ENCODE data around the gene FXR2. TPM values are rescaled to one million over a fixed set of nuclear protein-coding genes. Genes with fewer than 3 reads are reported as not detected.
"Not testable (repeated sequence)": the region's sequence is repeated elsewhere in the genome, so short reads cannot be mapped to it uniquely, and the experiment has no call there.

The FXR2 gene
- total RNA-seq, 3 donors from 2014 or later (not counting 1 experiment from before 2014, with no cell fraction given), result 23.7 to 40.2 (median 29.5) TPM

DNA sequence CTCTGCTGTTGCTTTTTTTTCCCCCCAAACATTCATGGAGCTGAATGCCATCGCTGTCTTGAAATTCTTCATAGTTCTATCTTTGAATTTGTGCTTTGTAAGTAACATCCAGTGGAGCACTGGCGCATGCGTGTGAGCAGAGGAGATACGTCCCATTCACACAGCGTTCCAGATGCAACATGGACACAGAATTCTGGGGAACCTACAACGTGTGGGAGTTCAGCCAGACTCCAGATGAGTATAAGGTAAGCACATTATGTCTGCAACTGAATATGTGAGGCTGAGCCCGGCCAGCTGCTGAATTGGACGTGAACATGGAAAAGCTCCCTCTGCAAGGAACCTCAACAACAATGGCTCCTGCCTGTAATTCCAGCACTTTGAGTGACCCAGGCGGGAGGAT, 31.8 kb upstream of the FXR2 start:
- no peak overlapping the region for H3K4me3 ChIP-seq (ENCODE audit: low read length)
- H3K9me3 ChIP-seq (ENCODE audit: control insufficient read depth, insufficient read depth, low read length), result no peaks in the 10 kb centered on the region
- intact Hi-C loops (cut with micrococcal nuclease), result no loop called here
- H3K27me3 ChIP-seq (ENCODE audit: control insufficient read depth, insufficient read depth, low read length), result peaks cover 18% of the 10 kb centered on the region
- peaks cover 15 to 21% of the 10 kb centered on the region in 2 donors for H3K4me1 Mint-ChIP-seq
- no peak overlapping the region for H3K27ac Mint-ChIP-seq
- H3K27ac ChIP-seq (ENCODE audit: low read length), result no peak overlapping the region
- no peak overlapping the region for H3K4me3 Mint-ChIP-seq
- H3K27me3 Mint-ChIP-seq (ENCODE audit: low read depth in 2 of 2), result peaks cover 16 to 26% of the 10 kb centered on the region in 2 donors
- no peaks in the 10 kb centered on the region for H3K9me3 Mint-ChIP-seq
- ATAC-seq (no peak), DNase-seq (no peak)
- no peaks in the 10 kb centered on the region for H3K36me3 ChIP-seq (ENCODE audit: control insufficient read depth, insufficient read depth, low read length)
- WGBS (ENCODE audit: insufficient coverage), result 79% methylated on average over 9 of the region's 9 CpGs
- no peaks in the 10 kb centered on the region for H3K36me3 Mint-ChIP-seq
- H3K4me1 ChIP-seq (ENCODE audit: control insufficient read depth, insufficient read depth, low read length), result peaks cover 17% of the 10 kb centered on the region
- TF ChIP-seq, protein P1, sequence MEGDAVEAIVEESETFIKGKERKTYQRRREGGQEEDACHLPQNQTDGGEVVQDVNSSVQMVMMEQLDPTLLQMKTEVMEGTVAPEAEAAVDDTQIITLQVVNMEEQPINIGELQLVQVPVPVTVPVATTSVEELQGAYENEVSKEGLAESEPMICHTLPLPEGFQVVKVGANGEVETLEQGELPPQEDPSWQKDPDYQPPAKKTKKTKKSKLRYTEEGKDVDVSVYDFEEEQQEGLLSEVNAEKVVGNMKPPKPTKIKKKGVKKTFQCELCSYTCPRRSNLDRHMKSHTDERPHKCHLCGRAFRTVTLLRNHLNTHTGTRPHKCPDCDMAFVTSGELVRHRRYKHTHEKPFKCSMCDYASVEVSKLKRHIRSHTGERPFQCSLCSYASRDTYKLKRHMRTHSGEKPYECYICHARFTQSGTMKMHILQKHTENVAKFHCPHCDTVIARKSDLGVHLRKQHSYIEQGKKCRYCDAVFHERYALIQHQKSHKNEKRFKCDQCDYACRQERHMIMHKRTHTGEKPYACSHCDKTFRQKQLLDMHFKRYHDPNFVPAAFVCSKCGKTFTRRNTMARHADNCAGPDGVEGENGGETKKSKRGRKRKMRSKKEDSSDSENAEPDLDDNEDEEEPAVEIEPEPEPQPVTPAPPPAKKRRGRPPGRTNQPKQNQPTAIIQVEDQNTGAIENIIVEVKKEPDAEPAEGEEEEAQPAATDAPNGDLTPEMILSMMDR (IDR thresholded peaks at IDR 0.05), result no peak

DNA sequence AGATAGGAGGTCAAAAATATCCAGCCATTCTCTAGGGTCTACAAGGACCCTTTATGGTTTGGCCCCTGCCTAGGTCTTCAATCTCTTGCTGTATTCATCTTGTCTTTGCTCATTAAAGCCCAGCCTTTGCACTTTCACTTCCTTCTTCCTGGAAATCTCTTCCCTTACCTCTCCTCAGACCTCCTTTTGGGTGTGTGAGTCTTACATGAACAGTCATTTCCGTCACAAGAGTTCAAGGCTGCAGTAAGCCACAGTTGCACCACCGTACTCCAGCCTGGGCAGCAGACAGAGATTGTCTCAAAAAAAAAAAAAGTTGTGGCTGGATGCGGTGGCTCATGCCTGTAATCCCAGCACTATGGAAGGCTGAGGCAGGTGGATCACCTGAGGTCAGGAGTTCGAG, 30.1 kb upstream of the FXR2 start:
- WGBS (ENCODE audit: insufficient coverage), result 75% methylated on average over 4 of the region's 4 CpGs
- no peaks in the 10 kb centered on the region for H3K9me3 ChIP-seq (ENCODE audit: control insufficient read depth, insufficient read depth, low read length)
- peaks cover under 1% of the 10 kb centered on the region for H3K4me1 ChIP-seq (ENCODE audit: control insufficient read depth, insufficient read depth, low read length)
- H3K4me3 ChIP-seq (ENCODE audit: low read length), result no peak overlapping the region
- H3K9me3 Mint-ChIP-seq, result no peaks in the 10 kb centered on the region
- ATAC-seq (peak in 1 of 3 donors; percentile 35), DNase-seq (no peak)
- H3K4me3 Mint-ChIP-seq, result no peak overlapping the region
- H3K27ac ChIP-seq (ENCODE audit: low read length), result no peak overlapping the region
- intact Hi-C loops (cut with micrococcal nuclease), result no loop called here
- no peaks in the 10 kb centered on the region for H3K36me3 ChIP-seq (ENCODE audit: control insufficient read depth, insufficient read depth, low read length)
- TF ChIP-seq, protein P1 (IDR thresholded peaks at IDR 0.05), result no peak
- no peak overlapping the region for H3K27ac Mint-ChIP-seq
- peaks cover under 1 to 11% of the 10 kb centered on the region in 2 donors for H3K27me3 Mint-ChIP-seq (ENCODE audit: low read depth in 2 of 2)
- H3K27me3 ChIP-seq (ENCODE audit: control insufficient read depth, insufficient read depth, low read length), result peaks cover 4% of the 10 kb centered on the region
- H3K4me1 Mint-ChIP-seq, result peaks cover 0 to 5% of the 10 kb centered on the region in 2 donors
- no peaks in the 10 kb centered on the region for H3K36me3 Mint-ChIP-seq

- H3K9me3 ChIP-seq (ENCODE audit: control insufficient read depth, insufficient read depth, low read length); H3K27ac ChIP-seq (ENCODE audit: low read length); ATAC-seq; H3K36me3 ChIP-seq (ENCODE audit: control insufficient read depth, insufficient read depth, low read length); intact Hi-C loops (cut with micrococcal nuclease); H3K4me1 Mint-ChIP-seq; H3K4me3 ChIP-seq (ENCODE audit: low read length); DNase-seq; H3K4me1 ChIP-seq (ENCODE audit: control insufficient read depth, insufficient read depth, low read length); H3K27ac Mint-ChIP-seq; H3K27me3 Mint-ChIP-seq (ENCODE audit: low read depth in 2 of 2); H3K9me3 Mint-ChIP-seq; H3K4me3 Mint-ChIP-seq; H3K27me3 ChIP-seq (ENCODE audit: control insufficient read depth, insufficient read depth, low read length); H3K36me3 Mint-ChIP-seq: not testable (repeated sequence)
- 63% methylated on average over 7 of the region's 7 CpGs for WGBS (ENCODE audit: insufficient coverage)
Measured at GRCh38 chr17:7641635-7642034, 26.9 kb upstream of the FXR2 start.

DNA sequence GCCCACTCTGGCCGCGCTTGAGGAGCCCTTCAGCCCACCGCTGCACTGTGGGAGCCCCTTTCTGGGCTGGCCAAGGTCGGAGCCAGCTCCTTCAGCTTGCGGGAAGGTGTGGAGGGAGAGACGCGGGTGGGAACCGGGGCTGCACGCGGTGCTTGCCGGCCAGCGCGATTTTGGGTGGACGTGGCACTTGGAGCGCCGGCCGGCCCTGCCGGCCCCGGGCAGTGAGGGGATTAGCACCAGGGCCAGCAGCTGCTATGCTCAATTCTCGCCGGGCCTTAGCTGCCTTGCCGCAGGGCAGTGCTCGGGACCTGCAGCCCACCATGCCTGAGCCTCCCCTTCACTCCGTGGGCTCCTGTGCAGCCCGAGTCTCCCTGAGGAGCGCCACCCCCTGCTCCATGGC, 26.1 kb upstream of the FXR2 start:
- H3K9me3 Mint-ChIP-seq, result no peaks in the 10 kb centered on the region
- DNase-seq (no peak), ATAC-seq (no peak)
- H3K36me3 Mint-ChIP-seq, result no peaks in the 10 kb centered on the region
- Histone ChIP-seq H3K4me1 (ENCODE audit: control insufficient read depth, insufficient read depth, low read length) (no peaks in the 10 kb centered on the region), H3K27me3 (ENCODE audit: control insufficient read depth, insufficient read depth, low read length) (no peaks in the 10 kb centered on the region), H3K4me3 (ENCODE audit: low read length) (no peak overlapping the region), H3K9me3 (ENCODE audit: control insufficient read depth, insufficient read depth, low read length) (no peaks in the 10 kb centered on the region), H3K27ac (ENCODE audit: low read length) (no peak overlapping the region), H3K36me3 (ENCODE audit: control insufficient read depth, insufficient read depth, low read length) (no peaks in the 10 kb centered on the region)
- TF ChIP-seq, protein P1 (IDR thresholded peaks at IDR 0.05), result no peak
- H3K27me3 Mint-ChIP-seq (ENCODE audit: low read depth in 2 of 2), result peaks cover 0 to 4% of the 10 kb centered on the region in 2 donors
- H3K27ac Mint-ChIP-seq, result no peak overlapping the region
- peaks cover 0 to 4% of the 10 kb centered on the region in 2 donors for H3K4me1 Mint-ChIP-seq
- H3K4me3 Mint-ChIP-seq, result no peak overlapping the region
- intact Hi-C loops (cut with micrococcal nuclease), result no loop called here
- 95% methylated on average over 26 of the region's 26 CpGs for WGBS (ENCODE audit: insufficient coverage)
